ENCODE measurements around the gene NEDD4L. TPM values are rescaled to one million over a fixed set of nuclear protein-coding genes. Genes with fewer than 3 reads are reported as not detected.
A peak's percentile ranks its signal among the peaks of the same experiment; 100 is the strongest.

NEDD4L gene
- total RNA-seq, 1 donor from 2014 or later, result 30.9 TPM

DNA sequence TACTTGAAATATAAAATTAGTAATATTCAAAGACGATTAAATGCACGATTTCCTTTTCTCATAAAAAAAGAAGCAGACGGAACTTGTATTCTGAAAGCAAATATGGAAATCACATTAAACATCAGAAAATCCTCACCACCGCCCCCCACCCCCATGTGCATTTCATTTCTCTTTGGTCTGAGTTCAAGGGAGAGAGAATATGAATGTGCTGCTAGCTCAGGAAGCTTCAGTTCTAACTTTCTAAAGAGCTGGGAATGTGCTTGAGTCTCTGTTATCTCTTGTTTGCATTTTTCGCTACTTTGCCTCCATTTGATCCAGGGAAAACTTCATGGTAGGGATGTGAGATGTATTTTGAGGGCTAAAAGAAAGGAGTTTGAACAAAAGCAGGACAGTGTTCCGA, 143.6 kb downstream of the NEDD4L start:
- intact Hi-C loops (cut with DNase I), result no loop called here
- DNase-seq (ENCODE audit: low spot score) (no peak), ATAC-seq (no peak)

DNA sequence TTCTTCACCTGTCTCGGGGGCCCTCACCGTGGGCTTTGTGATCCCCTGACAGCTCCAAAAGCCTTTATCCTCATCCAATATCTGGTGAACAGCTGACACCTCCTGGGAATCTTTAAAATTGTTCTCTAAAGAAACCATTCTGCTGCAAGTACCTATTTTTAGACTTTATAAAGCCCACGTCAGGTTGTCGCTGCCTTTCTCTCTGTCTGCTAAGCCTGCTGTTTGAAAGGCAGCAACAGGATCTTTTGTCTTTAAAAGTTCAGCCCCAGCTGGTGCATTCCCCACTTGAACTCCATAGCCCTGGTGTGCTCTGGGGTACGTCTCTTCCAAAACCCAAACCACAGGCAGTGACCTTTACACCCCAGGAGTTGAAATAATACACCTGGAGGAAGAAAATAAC, 145.0 kb downstream of the NEDD4L start:
- no peak for ATAC-seq
- intact Hi-C loops (cut with DNase I), result no loop called here
- no peak for DNase-seq (ENCODE audit: low spot score)

- intact Hi-C loops (cut with DNase I), result no loop called here
- DNase-seq (ENCODE audit: low spot score) (no peak), ATAC-seq (no peak)
Measured at GRCh38 chr18:58190842-58191530, 147.0 kb downstream of the NEDD4L start.

DNA sequence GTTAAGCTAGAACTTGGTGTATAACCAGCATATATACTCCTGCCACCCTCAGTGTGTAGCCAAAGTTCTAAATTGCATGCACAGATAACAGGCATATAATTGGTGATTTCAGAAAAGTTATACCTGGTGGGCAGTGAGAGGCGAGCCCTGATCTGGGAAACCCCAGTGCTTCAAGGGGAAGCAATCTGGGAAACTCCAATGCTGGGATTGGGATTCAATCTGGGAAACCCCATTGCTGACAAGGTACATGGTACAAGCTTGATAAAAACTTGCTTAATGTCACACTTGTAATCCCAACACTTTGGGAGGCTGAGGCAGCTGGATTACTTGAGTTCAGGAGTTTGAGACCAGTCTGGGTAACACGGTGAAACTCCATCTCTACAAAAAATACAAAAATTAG, 147.6 kb downstream of the NEDD4L start:
- DNase-seq (ENCODE audit: low spot score), result no peak
- intact Hi-C loops (cut with DNase I), result no loop called here
- no peak for ATAC-seq

GRCh38 chr18:58192519-58192918, 148.5 kb downstream of the NEDD4L start:
- ATAC-seq (no peak), DNase-seq (ENCODE audit: low spot score) (no peak)
- intact Hi-C loops (cut with DNase I), result no loop called here

DNA sequence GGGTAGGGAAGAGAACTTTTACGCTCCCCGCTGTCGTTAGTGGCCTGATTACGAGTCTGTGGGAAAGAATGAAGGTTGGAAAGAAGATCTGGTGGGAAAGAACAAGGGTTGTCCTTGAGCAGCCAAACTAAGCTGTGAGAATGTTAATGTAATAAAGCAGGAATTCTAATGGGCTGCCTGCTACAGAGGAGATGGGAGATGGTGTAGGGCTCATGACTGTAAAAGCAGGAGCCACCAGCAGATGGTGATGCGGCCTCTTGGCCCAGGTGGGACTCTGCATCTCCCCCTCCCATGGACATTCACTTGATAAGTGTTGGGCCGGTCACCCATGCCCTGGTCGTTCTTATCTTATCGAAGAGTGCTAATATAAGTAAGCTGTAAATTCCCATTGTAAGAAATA, 150.0 kb downstream of the NEDD4L start:
- DNase-seq (ENCODE audit: low spot score), result no peak
- intact Hi-C loops (cut with DNase I), result no loop called here
- ATAC-seq, result peak; percentile 82

- ATAC-seq (peak; percentile 30), DNase-seq (ENCODE audit: low spot score) (no peak)
- intact Hi-C loops (cut with DNase I), result no loop called here
Measured at GRCh38 chr18:58195278-58195765, 151.3 kb downstream of the NEDD4L start.

GRCh38 chr18:58196164-58196563, 152.1 kb downstream of the NEDD4L start:
- DNase-seq (ENCODE audit: low spot score) (no peak), ATAC-seq (no peak)
- intact Hi-C loops (cut with DNase I), result no loop called here

DNA sequence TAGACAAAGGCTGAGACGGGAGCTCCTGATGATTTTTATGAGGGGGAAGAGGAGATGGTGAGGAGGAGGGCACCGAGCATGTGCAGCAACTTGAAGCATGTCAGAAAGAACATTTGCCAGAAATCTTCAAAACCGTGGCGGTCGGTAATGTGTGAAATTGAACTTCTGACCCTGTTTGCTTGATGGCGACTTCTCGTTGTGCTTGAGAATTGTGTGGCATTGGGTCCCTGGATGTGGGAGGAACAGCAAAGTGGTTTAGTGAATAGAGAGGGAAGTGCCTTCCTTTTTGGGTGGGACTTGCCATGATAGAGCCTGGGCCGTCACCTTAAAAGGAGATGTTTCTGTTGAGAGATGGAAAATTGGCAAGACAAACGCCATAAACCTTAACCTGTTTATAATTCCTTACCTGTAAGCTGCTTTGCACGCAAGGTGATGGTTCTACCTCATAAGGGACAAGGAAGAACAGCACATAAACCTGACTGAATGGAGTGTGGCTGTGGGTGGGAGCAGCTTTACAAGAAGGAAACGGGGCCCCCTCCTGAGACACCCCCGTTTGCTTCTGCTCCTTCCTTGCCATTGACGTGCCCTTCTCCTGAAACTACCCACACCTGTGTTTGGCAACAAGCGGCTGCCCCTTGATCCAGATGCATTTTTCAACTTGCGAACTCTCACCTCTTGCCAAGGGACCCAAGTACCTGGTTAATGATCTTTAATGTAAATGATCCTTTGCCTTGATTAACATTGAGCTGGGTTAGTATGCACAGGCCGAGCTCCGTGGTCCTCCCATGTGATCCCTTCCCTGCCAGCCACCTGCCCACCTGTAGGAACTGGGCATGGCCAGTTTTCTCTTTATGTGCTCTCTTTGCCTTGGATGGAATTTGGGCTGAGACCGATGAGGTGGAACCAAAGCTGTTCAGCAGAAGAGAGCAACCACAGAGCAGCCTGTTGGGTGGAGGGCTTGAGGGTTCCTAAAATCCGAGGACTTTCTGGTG, 153.2 kb downstream of the NEDD4L start:
- ATAC-seq (no peak), DNase-seq (ENCODE audit: low spot score) (no peak)
- intact Hi-C loops (cut with DNase I), result no loop called here

DNA sequence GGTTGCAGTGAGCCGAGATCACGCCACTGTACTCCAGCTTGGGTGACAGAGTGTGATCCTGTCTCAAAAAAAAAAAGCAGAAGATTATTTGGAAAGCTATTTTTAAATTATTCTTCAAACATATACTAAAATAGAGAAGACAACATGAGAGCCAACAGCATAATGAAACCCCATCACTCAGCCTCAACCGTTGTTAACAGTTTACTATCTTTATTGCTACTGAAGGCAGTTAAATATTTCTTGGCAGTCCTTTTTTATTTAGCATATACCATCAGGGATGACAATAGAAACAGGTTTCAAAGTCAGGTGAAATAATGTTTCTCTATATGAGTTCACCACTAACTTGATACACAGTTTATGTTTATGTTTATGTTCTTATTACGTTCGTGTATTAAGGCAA, 157.2 kb downstream of the NEDD4L start:
- intact Hi-C loops (cut with DNase I), result no loop called here
- ATAC-seq (no peak), DNase-seq (ENCODE audit: low spot score) (no peak)

- ATAC-seq, result no peak
- no peak for DNase-seq (ENCODE audit: low spot score)
- intact Hi-C loops (cut with DNase I), result no loop called here
Measured at GRCh38 chr18:58201733-58202730, 158.0 kb downstream of the NEDD4L start.

DNA sequence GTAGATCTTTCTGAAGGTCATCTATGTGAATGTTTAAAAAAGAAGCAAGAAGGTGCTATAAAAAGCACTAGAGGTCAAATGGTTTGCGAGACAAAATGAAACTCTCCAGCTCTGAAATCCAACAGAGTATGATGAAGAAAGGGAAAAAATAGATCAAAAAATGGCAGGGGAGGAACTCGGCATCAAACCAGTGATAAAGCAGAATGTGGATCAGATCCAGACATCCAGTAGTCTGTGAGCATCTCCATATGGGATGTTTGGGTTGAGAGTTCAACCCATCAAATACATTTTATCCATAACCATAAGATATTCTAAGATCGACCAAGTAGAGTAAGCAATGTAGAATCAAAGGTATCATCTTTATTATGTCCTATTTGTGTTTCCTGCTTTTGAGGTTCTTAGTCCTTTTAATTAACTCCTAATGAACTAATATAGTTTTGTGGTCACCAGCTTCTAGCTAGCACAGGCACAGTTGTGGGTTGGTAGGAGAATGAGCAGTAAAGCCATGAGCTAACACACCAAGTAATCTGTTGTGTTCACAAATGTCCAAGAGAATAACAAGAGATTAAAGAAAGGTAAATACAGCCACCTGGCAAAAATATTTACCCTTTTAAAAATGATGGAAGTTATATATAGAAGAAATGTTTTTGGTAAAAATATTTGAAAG, 160.9 kb downstream of the NEDD4L start:
- no peak for ATAC-seq
- DNase-seq (ENCODE audit: low spot score), result no peak
- intact Hi-C loops (cut with DNase I), result no loop called here

GRCh38 chr18:58205443-58206160, 161.6 kb downstream of the NEDD4L start:
- DNase-seq (ENCODE audit: low spot score) (no peak), ATAC-seq (no peak)
- intact Hi-C loops (cut with DNase I), result no loop called here

DNA sequence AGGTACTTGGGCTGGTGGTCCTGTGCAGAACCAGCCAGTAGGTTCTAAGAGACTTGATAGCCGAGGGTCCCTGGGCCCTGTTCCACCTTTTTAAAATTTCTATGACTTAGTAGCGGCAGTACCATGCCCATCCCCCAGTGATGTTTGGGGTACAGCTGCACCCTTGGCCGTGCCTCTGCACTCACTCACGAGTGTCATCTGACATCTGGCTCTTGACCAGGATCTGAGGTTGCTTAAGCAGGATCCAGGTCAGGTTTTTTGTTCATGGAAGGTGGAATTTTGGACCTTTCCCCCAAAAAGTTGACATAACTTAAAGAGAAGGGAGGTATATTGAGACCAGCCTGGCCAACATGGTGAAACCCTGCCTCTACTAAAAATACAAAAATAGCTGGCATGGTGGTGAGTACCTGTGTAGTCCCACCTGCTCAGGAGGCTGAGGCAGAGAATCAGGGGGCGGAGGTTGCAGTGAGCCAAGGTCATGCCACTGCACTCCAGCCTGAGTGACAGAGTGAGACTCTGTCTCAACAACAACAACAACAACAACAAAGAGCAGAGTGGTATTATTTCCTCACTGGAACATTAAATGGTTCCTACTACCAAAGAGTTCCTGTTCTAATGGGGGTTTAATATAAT, 163.6 kb downstream of the NEDD4L start:
- intact Hi-C loops (cut with DNase I), result no loop called here
- no peak for DNase-seq (ENCODE audit: low spot score)
- no peak for ATAC-seq

GRCh38 chr18:58208207-58208932, 164.3 kb downstream of the NEDD4L start:
- DNase-seq (ENCODE audit: low spot score) (no peak), ATAC-seq (no peak)

DNA sequence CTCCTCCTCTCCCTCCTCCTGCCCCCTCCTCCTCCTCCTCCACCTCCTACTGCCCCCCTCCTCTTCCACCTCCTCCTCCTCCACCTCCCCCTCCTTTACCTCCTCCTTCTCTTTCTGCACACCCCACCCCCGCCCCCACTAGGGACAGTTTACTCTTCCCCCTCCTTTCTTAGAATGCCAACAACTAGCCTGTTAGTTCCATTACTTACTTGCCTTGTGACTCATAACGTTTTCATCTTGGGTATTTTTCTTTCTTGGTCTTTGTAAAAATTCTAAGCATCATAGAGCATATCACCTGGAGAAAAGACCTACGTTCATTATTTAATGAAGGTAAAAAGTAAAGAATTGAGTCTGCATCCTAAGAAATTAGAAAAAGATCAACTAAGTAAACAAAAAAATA, 165.3 kb downstream of the NEDD4L start:
- DNase-seq (ENCODE audit: low spot score), result no peak
- intact Hi-C loops (cut with DNase I), result no loop called here

More at GRCh38 chr18:58208207-58208932, 164.3 kb downstream of the NEDD4L start:
- intact Hi-C loops (cut with DNase I), result no loop called here

GRCh38 chr18:58211510-58211909, 167.5 kb downstream of the NEDD4L start:
- intact Hi-C loops (cut with DNase I), result no loop called here
- no peak for ATAC-seq
- DNase-seq (ENCODE audit: low spot score), result no peak

More for the DNA sequence above, 165.3 kb downstream of the NEDD4L start:
- ATAC-seq, result no peak
